Measurements from ENCODE around the gene PARP16.

The PARP16 gene

DNA sequence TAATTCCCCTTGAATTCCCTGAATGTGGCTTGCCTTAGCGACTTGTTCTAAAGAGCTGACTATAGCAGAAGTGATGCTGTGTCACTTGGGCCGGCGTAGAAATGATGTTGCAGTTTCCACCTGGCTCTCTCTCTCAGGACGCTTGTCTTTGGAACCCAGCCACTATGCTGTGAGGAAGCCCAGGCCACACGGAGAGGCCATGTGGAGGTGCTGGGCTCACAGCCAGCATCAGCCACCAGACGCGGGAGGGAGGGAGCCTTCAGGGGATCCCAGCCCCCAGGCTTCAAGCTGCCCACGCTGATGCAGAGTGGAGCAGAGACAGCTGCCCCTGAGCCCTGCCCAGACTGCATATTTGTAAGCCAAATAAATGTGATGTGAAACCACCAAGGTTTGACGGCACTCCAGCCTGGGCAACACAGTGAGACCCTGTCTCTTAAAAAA lies 36.4 kb upstream of the PARP16 start:
- Histone ChIP-seq H3K27ac (ENCODE audit: low read length) (no peak overlapping the region), H3K4me1 (ENCODE audit: low read length) (peaks cover 3% of the 10 kb centered on the region), H3K4me3 (ENCODE audit: low read length) (no peak overlapping the region), H3K36me3 (replicated peaks; ENCODE audit: low read depth, low read length) (no peaks in the 10 kb centered on the region), H2AFZ (ENCODE audit: low read depth, low read length) (no peak overlapping the region), H4K20me1 (ENCODE audit: insufficient read depth, low read length) (no peaks in the 10 kb centered on the region), H3K79me2 (ENCODE audit: low read length) (no peaks in the 10 kb centered on the region), H3K4me2 (ENCODE audit: low read length) (no peak overlapping the region), H3K9me3 (ENCODE audit: insufficient read depth, low read length) (no peaks in the 10 kb centered on the region), H3K9ac (ENCODE audit: low read length) (no peak overlapping the region), H3K27me3 (ENCODE audit: low read depth, low read length) (peaks cover 30% of the 10 kb centered on the region)
- TF ChIP-seq, protein P1, sequence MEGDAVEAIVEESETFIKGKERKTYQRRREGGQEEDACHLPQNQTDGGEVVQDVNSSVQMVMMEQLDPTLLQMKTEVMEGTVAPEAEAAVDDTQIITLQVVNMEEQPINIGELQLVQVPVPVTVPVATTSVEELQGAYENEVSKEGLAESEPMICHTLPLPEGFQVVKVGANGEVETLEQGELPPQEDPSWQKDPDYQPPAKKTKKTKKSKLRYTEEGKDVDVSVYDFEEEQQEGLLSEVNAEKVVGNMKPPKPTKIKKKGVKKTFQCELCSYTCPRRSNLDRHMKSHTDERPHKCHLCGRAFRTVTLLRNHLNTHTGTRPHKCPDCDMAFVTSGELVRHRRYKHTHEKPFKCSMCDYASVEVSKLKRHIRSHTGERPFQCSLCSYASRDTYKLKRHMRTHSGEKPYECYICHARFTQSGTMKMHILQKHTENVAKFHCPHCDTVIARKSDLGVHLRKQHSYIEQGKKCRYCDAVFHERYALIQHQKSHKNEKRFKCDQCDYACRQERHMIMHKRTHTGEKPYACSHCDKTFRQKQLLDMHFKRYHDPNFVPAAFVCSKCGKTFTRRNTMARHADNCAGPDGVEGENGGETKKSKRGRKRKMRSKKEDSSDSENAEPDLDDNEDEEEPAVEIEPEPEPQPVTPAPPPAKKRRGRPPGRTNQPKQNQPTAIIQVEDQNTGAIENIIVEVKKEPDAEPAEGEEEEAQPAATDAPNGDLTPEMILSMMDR (IDR thresholded peaks at IDR 0.05; ENCODE audit: low read depth, low read length): no peak
- TF ChIP-seq EZH2phosphoT487 (IDR thresholded peaks at IDR 0.05; ENCODE audit: low read depth): no peak

DNA sequence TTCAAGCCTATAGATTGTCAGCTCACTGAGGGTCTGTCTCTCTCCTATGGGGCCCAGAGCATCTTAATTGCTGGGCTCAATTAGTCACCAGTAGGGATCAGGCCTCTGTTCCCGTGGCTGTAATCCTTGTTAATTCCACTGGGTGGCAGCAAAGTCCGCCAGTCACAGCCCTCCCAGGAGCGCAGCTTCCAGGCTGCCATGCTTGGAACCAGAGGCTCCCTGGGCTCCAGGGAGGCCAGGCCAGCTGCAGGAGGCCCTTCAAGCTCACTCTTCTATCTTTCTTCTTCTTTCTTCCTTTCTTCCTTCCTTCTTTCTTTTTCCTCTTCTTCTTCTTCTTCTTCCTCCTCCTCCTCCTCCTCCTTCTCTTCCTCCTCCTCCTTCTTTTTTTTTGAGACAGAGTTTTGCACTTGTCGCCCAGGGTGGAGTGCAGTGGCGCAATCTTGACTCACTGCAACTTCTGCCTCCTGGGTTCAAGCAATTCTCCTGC lies 32.2 kb upstream of the PARP16 start:
- no peak overlapping the region for H3K4me3 ChIP-seq (ENCODE audit: low read length)
- no peaks in the 10 kb centered on the region for H3K9me3 ChIP-seq (ENCODE audit: insufficient read depth, low read length)
- peaks cover 30% of the 10 kb centered on the region for H3K27me3 ChIP-seq (ENCODE audit: low read depth, low read length)
- H3K79me2 ChIP-seq (ENCODE audit: low read length): no peaks in the 10 kb centered on the region
- H4K20me1 ChIP-seq (ENCODE audit: insufficient read depth, low read length): no peaks in the 10 kb centered on the region
- H3K36me3 ChIP-seq (replicated peaks; ENCODE audit: low read depth, low read length): no peaks in the 10 kb centered on the region
- no peak overlapping the region for H3K9ac ChIP-seq (ENCODE audit: low read length)
- H3K4me1 ChIP-seq (ENCODE audit: low read length): no peaks in the 10 kb centered on the region
- 0 out of 2 replicates have a peak overlapping the region, but pooled peaks have one; percentile 2 for H3K4me2 ChIP-seq (ENCODE audit: low read length)
- H3K27ac ChIP-seq (ENCODE audit: low read length): no peak overlapping the region
- no peak overlapping the region for H2AFZ ChIP-seq (ENCODE audit: low read depth, low read length)
- no peak for TF ChIP-seq EZH2phosphoT487 (IDR thresholded peaks at IDR 0.05; ENCODE audit: low read depth)
- TF ChIP-seq, protein P1 (IDR thresholded peaks at IDR 0.05; ENCODE audit: low read depth, low read length): peak; percentile 89

DNA sequence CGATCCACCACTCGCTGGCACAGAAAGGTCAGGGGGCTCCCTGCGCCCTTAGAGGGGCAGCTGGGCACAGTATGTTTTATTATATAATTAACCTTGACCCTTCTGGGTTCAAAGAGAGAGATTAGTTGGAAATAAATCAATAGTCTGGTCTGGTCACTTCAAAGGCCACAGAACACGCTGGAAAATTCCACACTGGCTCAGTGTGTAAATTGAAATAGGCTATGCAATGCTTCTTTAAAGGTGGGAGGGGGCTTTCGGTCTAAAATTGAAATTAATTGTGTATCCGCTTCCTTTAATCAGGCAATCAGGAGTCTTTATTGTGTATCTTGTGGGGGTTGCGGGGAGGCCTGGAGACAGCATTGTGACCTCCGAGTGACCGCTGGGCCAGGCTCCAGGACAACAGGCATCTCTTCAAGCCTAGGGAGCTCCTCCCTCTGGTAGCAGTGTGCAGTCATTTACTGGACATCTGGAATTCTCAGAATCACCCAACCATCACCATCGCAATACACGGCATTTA lies 25.8 kb upstream of the PARP16 start:
- Histone ChIP-seq H3K4me3 (ENCODE audit: low read length) (no peak overlapping the region), H4K20me1 (ENCODE audit: insufficient read depth, low read length) (no peaks in the 10 kb centered on the region), H3K36me3 (replicated peaks; ENCODE audit: low read depth, low read length) (no peaks in the 10 kb centered on the region), H3K79me2 (ENCODE audit: low read length) (no peaks in the 10 kb centered on the region), H3K27me3 (ENCODE audit: low read depth, low read length) (peaks cover 8% of the 10 kb centered on the region), H2AFZ (ENCODE audit: low read depth, low read length) (no peak overlapping the region), H3K9ac (ENCODE audit: low read length) (no peak overlapping the region), H3K4me2 (ENCODE audit: low read length) (no peak overlapping the region), H3K9me3 (ENCODE audit: insufficient read depth, low read length) (no peaks in the 10 kb centered on the region), H3K27ac (ENCODE audit: low read length) (no peak overlapping the region), H3K4me1 (ENCODE audit: low read length) (no peaks in the 10 kb centered on the region)
- no peak for TF ChIP-seq EZH2phosphoT487 (IDR thresholded peaks at IDR 0.05; ENCODE audit: low read depth)
- TF ChIP-seq, protein P1 (IDR thresholded peaks at IDR 0.05; ENCODE audit: low read depth, low read length): no peak

DNA sequence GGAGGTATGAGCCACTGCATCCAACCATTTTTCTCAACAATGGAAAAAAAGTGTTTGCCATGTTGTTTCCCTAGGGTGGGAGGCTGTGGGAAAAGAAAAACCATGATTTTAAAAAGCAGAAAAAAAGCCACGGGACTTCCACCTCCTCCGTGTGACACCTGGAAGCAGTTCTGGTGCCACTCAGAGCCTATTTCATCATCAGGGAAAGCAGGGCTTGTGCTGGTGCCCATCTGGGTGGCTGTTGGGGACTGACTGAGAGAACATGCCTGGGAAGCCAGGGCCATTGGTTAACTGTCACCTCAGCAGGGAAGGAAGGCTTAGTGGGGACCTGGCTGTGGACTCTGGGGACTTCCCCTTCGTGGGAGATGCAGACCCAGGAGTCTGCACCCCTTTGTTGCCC lies 25.1 kb upstream of the PARP16 start:
- H3K9ac ChIP-seq (ENCODE audit: low read length): no peak overlapping the region
- H3K36me3 ChIP-seq (replicated peaks; ENCODE audit: low read depth, low read length): no peaks in the 10 kb centered on the region
- H3K27me3 ChIP-seq (ENCODE audit: low read depth, low read length): peaks cover 10% of the 10 kb centered on the region
- no peak overlapping the region for H2AFZ ChIP-seq (ENCODE audit: low read depth, low read length)
- no peak overlapping the region for H3K4me3 ChIP-seq (ENCODE audit: low read length)
- no peaks in the 10 kb centered on the region for H4K20me1 ChIP-seq (ENCODE audit: insufficient read depth, low read length)
- H3K4me2 ChIP-seq (ENCODE audit: low read length): no peak overlapping the region
- no peak overlapping the region for H3K27ac ChIP-seq (ENCODE audit: low read length)
- no peaks in the 10 kb centered on the region for H3K79me2 ChIP-seq (ENCODE audit: low read length)
- no peaks in the 10 kb centered on the region for H3K9me3 ChIP-seq (ENCODE audit: insufficient read depth, low read length)
- no peak for TF ChIP-seq EZH2phosphoT487 (IDR thresholded peaks at IDR 0.05; ENCODE audit: low read depth)
- TF ChIP-seq, protein P1 (IDR thresholded peaks at IDR 0.05; ENCODE audit: low read depth, low read length): no peak
- H3K4me1 ChIP-seq (ENCODE audit: low read length): no peaks in the 10 kb centered on the region
